ENCODE data around the gene S100A5. TPM values are rescaled to one million over a fixed set of nuclear protein-coding genes. Genes with fewer than 3 reads are reported as not detected.
"Not testable (repeated sequence)": the region's sequence is repeated elsewhere in the genome, so short reads cannot be mapped to it uniquely, and the experiment has no call there.

Gene S100A5
- 4.0 and 9.8 TPM in 2 replicates for total RNA-seq (2014; rRNA removed; shearing (Covaris generic))

GRCh38 chr1:153540394-153541361 is at the start of gene S100A5:
Gene S100A5, minus strand, starts transcription at chr1:153540934. Its CDS starts 743 bp downstream, at chr1:153540191.
- DNase-seq (ENCODE audit: low spot score): peak; percentile 73

GRCh38 chr1:153588482-153588881 is 47.7 kb upstream of the S100A5 start:
- no peak for DNase-seq (ENCODE audit: low spot score)

GRCh38 chr1:153588033-153588432 is 47.3 kb upstream of the S100A5 start:
- not testable (repeated sequence) for DNase-seq (ENCODE audit: low spot score)

GRCh38 chr1:153587314-153587713 is 46.6 kb upstream of the S100A5 start:
- no peak for DNase-seq (ENCODE audit: low spot score)

GRCh38 chr1:153586347-153586746 is 45.6 kb upstream of the S100A5 start:
- DNase-seq (ENCODE audit: low spot score): no peak

- no peak for DNase-seq (ENCODE audit: low spot score)
These were observed 44.3 kb upstream of the S100A5 start for GRCh38 chr1:153585006-153585405.

- DNase-seq (ENCODE audit: low spot score): no peak
These were observed 43.2 kb upstream of the S100A5 start for GRCh38 chr1:153583976-153584375.

GRCh38 chr1:153583514-153583913 is 42.8 kb upstream of the S100A5 start:
- DNase-seq (ENCODE audit: low spot score): not testable (repeated sequence)

GRCh38 chr1:153582836-153583235 is 42.1 kb upstream of the S100A5 start:
- not testable (repeated sequence) for DNase-seq (ENCODE audit: low spot score)

GRCh38 chr1:153578936-153579335 is 38.2 kb upstream of the S100A5 start:
- DNase-seq (ENCODE audit: low spot score): no peak

GRCh38 chr1:153578490-153578889 is 37.8 kb upstream of the S100A5 start:
- DNase-seq (ENCODE audit: low spot score): no peak

GRCh38 chr1:153577624-153578051 is 36.9 kb upstream of the S100A5 start:
- no peak for DNase-seq (ENCODE audit: low spot score)

GRCh38 chr1:153577138-153577537 is 36.4 kb upstream of the S100A5 start:
- DNase-seq (ENCODE audit: low spot score): no peak

GRCh38 chr1:153575497-153575896 is 34.8 kb upstream of the S100A5 start:
- DNase-seq (ENCODE audit: low spot score): not testable (repeated sequence)

- not testable (repeated sequence) for DNase-seq (ENCODE audit: low spot score)
These were observed 34.4 kb upstream of the S100A5 start for GRCh38 chr1:153575081-153575491.

- no peak for DNase-seq (ENCODE audit: low spot score)
These were observed 32.6 kb upstream of the S100A5 start for GRCh38 chr1:153573351-153573750.

GRCh38 chr1:153572569-153573015 is 31.9 kb upstream of the S100A5 start:
- peak; percentile 93 for DNase-seq (ENCODE audit: low spot score)

GRCh38 chr1:153571706-153572105 is 31.0 kb upstream of the S100A5 start:
- DNase-seq (ENCODE audit: low spot score): no peak

GRCh38 chr1:153570874-153571273 is 30.1 kb upstream of the S100A5 start:
- no peak for DNase-seq (ENCODE audit: low spot score)

GRCh38 chr1:153569465-153569864 is 28.7 kb upstream of the S100A5 start:
- no peak for DNase-seq (ENCODE audit: low spot score)

GRCh38 chr1:153568367-153569099 is 27.8 kb upstream of the S100A5 start:
- DNase-seq (ENCODE audit: low spot score): peak; percentile 98
